ENCODE measurements around the gene TUBGCP4. TPM values are rescaled to one million over a fixed set of nuclear protein-coding genes. Genes with fewer than 3 reads are reported as not detected.

Gene TUBGCP4
- total RNA-seq, 1 experiment from 2014 or later, result 23.5 TPM

- Mint-ChIP-seq H3K4me1 (no peaks in the 10 kb centered on the region), H3K4me3 (no peak overlapping the region)
- H3K23ac ChIP-seq (ENCODE audit: insufficient read length, low read depth, low read length), result no peak overlapping the region
Observed at GRCh38 chr15:43414196-43414595, 43.3 kb downstream of the TUBGCP4 start.

More at GRCh38 chr15:43414196-43414595, 43.3 kb downstream of the TUBGCP4 start:
- Histone ChIP-seq H3K56ac (ENCODE audit: insufficient read length, low read depth, low read length) (no peak overlapping the region), H3K79me2 (ENCODE audit: insufficient read depth, low read length) (no peaks in the 10 kb centered on the region), H2BK12ac (ENCODE audit: insufficient read length, low read depth, low read length) (no peak overlapping the region), H3K27ac (ENCODE audit: insufficient read length, low read depth, low read length) (no peak overlapping the region), H4K8ac (replicated peaks; ENCODE audit: insufficient read length, low read depth, low read length) (no peak overlapping the region), H4K91ac (ENCODE audit: insufficient read length, low read depth, low read length) (no peak overlapping the region), H3T11ph (ENCODE audit: low read length) (no peak overlapping the region), H2AK5ac (ENCODE audit: insufficient read length, low read length) (no peak overlapping the region), H2BK20ac (ENCODE audit: low read depth, low read length, poor library complexity, severe bottlenecking) (no peak overlapping the region), H3K14ac (ENCODE audit: insufficient read depth, low read length) (no peak overlapping the region), H3K23me2 (ENCODE audit: insufficient read length, low read depth, low read length, poor library complexity, severe bottlenecking) (no peaks in the 10 kb centered on the region), H2AFZ (ENCODE audit: low read length) (no peak overlapping the region), H2BK5ac (ENCODE audit: insufficient read length, low read length) (no peak overlapping the region), H3K18ac (ENCODE audit: insufficient read length, low read depth, low read length) (no peak overlapping the region), H3K27me3 (ENCODE audit: insufficient read depth, low read length) (no peaks in the 10 kb centered on the region), H3K9ac (ENCODE audit: extremely low read depth, insufficient read length, low read length) (no peak overlapping the region), H3K4ac (ENCODE audit: low read depth, low read length) (no peak overlapping the region), H4K20me1 (ENCODE audit: control insufficient read depth, insufficient read depth, insufficient read length) (no peaks in the 10 kb centered on the region), H3K4me2 (ENCODE audit: insufficient read depth, insufficient read length, low read length) (no peak overlapping the region), H2BK120ac (ENCODE audit: low read depth, low read length, poor library complexity, severe bottlenecking) (no peak overlapping the region), H2BK15ac (ENCODE audit: low read depth, low read length) (no peak overlapping the region), H3K79me1 (ENCODE audit: insufficient read depth, low read depth, low read length, poor library complexity, severe bottlenecking) (no peaks in the 10 kb centered on the region), H4K5ac (ENCODE audit: insufficient read length, low read depth, low read length) (no peak overlapping the region), H3K4me1 (ENCODE audit: insufficient read depth, low read length) (no peaks in the 10 kb centered on the region), H3K9me3 (ENCODE audit: control insufficient read depth, low read depth, low read length) (no peaks in the 10 kb centered on the region)
- Mint-ChIP-seq H3K36me3 (ENCODE audit: insufficient read depth in 1 of 3, low read depth in 3 of 3) (peaks cover 46 to 84% (median 75%) of the 10 kb centered on the region in 3 experiments; a peak in 6 of 7 replicates), H3K27me3 (ENCODE audit: low read depth) (no peaks in the 10 kb centered on the region), H3K27ac (peak overlapping the region in 1 of 3 experiments; percentile 56; a peak in 1 of 7 replicates), H3K9me3 (no peaks in the 10 kb centered on the region)
- no peak for TF ChIP-seq CTCF (conservative IDR thresholded peaks at IDR 0.05)
- no peak for DNase-seq
